ENCODE results near the gene GLRA3.

DNA sequence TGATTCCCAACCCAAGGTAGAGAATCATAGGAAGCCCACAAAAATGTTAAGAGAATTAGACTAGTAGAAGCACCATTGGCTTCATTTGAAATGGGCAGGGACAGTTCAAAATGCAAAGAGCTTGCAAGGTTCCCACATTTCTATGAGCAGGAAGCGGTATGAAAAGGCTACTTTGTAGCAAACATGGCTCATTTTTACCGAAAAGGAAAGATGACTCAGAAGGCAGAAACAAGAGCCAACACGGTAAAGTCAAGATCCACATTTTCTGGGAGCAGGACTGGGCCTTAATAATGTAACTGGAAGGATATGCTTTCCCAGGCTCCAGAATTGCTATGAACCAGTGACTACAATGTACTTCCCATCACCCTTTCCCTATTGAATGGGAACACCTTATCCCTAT, 89.5 kb downstream of the GLRA3 start:
- TF ChIP-seq POLR2A (IDR thresholded peaks at IDR 0.05) = no peak
- TF ChIP-seq, protein P1, sequence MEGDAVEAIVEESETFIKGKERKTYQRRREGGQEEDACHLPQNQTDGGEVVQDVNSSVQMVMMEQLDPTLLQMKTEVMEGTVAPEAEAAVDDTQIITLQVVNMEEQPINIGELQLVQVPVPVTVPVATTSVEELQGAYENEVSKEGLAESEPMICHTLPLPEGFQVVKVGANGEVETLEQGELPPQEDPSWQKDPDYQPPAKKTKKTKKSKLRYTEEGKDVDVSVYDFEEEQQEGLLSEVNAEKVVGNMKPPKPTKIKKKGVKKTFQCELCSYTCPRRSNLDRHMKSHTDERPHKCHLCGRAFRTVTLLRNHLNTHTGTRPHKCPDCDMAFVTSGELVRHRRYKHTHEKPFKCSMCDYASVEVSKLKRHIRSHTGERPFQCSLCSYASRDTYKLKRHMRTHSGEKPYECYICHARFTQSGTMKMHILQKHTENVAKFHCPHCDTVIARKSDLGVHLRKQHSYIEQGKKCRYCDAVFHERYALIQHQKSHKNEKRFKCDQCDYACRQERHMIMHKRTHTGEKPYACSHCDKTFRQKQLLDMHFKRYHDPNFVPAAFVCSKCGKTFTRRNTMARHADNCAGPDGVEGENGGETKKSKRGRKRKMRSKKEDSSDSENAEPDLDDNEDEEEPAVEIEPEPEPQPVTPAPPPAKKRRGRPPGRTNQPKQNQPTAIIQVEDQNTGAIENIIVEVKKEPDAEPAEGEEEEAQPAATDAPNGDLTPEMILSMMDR (IDR thresholded peaks at IDR 0.05 in 4 of 5, conservative IDR thresholded peaks at IDR 0.05 in 1 of 5) = no peak
